Right lobe of liver (tissue), 6 donors: Measurements from ENCODE around the gene CES2. TPM values are rescaled to one million over a fixed set of nuclear protein-coding genes. Genes with fewer than 3 reads are reported as not detected.
A peak's percentile ranks its signal among the peaks of the same experiment; 100 is the strongest.

Experiments used
- ATAC-seq, 4 donors: fragments of 200-7000 bp; cut with Tn5 transposase; one replicate each; pipeline ENCODE4 v1.9.1; 2020; ENCODE audit warnings: mild to moderate bottlenecking in 4 of 4, moderate library complexity in 4 of 4
- DNase-seq, 3 donors: peaks; one replicate each; pipeline ENCODE4 v3.0.0-alpha.2; 2020
- H3K27ac ChIP-seq, 3 donors: fragments of 200-600 bp; one replicate each; pipeline ENCODE4 v1.8.0; 2022
- H3K27me3 ChIP-seq, 2 donors: fragments of 200-600 bp; one replicate each; pipeline ENCODE4 v1.8.0; 2022
- H3K36me3 ChIP-seq, 4 donors: fragments of 200-600 bp; sonication (generic) in 1 of 4; one replicate each; pipeline versions ENCODE4 v1.5.1 to v1.8.0; 2017 to 2022; ENCODE audit warnings: control low read depth in 1 of 4
- H3K4me1 ChIP-seq, 4 donors: fragments of 200-600 bp; sonication (generic) in 1 of 4; one replicate each; pipeline versions ENCODE4 v1.5.1 to v1.8.0; 2017 to 2022; ENCODE audit warnings: control low read depth in 1 of 4
- H3K4me3 ChIP-seq, 3 donors: fragments of 200-600 bp; one replicate each; pipeline ENCODE4 v1.8.0; 2022
- H3K9me3 ChIP-seq, 4 donors: fragments of 200-600 bp; sonication (generic) in 1 of 4; one replicate each; pipeline versions ENCODE4 v1.5.1 to v1.8.0; 2017 to 2022; ENCODE audit warnings: control low read depth in 1 of 4
- POLR2A ChIP-seq: fragments of 450-650 bp; IDR thresholded peaks from one replicate; pipeline ENCODE4 v1.6.1; 2017; ENCODE audit warnings: antibody characterized with exemption, mild to moderate bottlenecking
- WGBS: methylation state at CpG from one replicate; pipeline ENCODE4 v1.1.6; 2018; ENCODE audit warnings: low coverage, low lambda C conversion rate; ENCODE audit not compliant: insufficient coverage; ENCODE audit errors: missing lambda C conversion rate; 5-methylcytosine and 5-hydroxymethylcytosine counted together
- intact Hi-C, 2 donors: fragments of 100-400 bp; cut with DNase I; formaldehyde crosslinking; loops; one replicate each; pipeline versions ENCODE4 v1.11.2 to v1.14.1; 2022
- long read RNA-seq: library from polyadenylated mRNA; unstranded; transcript quantifications from one replicate; pipeline ENCODE4 v2.0.0, GENCODE V29; 2019
- total RNA-seq, 6 experiments: library from RNA; depleted of rRNA in 2 of 6; stranded (reverse); fragments of >200 nt in 2 of 6; fragmentation: NEBNext Ultra II Directional in 3 of 6; extraction: Animal tissue kit (Norgen Biotek cat#: 25700) in 3 of 6; gene quantifications; one replicate each; pipeline versions ENCODE4 v1.1.0 to v1.2.4, GENCODE V29; 2016 to 2023
- TF ChIP-seq, protein P1 (sequence below), 4 donors: fragments of 200-600 bp in 3 of 4; fragments of 450-650 bp in 1 of 4; IDR thresholded peaks; one replicate each; pipeline versions ENCODE4 v1.5.1 to v1.8.0; 2016 to 2022; ENCODE audit warnings: antibody characterized with exemption in 4 of 4, mild to moderate bottlenecking in 2 of 4
- donor health status: DM: no; HTN: yes; CAD: no.
- donor health status: DM: no; HTN: no; CAD: no.
- donor health status: DM: no; HTN: no; CAD: no.
- donor health status: DM: no; HTN: yes; CAD: no.
- donor health status: DM: no; HTN: yes; CAD: no.

CES2 gene, protein sequence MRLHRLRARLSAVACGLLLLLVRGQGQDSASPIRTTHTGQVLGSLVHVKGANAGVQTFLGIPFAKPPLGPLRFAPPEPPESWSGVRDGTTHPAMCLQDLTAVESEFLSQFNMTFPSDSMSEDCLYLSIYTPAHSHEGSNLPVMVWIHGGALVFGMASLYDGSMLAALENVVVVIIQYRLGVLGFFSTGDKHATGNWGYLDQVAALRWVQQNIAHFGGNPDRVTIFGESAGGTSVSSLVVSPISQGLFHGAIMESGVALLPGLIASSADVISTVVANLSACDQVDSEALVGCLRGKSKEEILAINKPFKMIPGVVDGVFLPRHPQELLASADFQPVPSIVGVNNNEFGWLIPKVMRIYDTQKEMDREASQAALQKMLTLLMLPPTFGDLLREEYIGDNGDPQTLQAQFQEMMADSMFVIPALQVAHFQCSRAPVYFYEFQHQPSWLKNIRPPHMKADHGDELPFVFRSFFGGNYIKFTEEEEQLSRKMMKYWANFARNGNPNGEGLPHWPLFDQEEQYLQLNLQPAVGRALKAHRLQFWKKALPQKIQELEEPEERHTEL
- total RNA-seq, result 100 to 1,000 TPM; 226 to 357 (median 263) TPM
- long read RNA-seq, transcript CES2-201 (12 exons, 3,927 nt), result major isoform, 124 of 151 reads
- long read RNA-seq, partial matches to known transcripts, result 18 of 151 reads
- long read RNA-seq, other reads (novel, unspliced or antisense), result 7 of 151 reads

DNA sequence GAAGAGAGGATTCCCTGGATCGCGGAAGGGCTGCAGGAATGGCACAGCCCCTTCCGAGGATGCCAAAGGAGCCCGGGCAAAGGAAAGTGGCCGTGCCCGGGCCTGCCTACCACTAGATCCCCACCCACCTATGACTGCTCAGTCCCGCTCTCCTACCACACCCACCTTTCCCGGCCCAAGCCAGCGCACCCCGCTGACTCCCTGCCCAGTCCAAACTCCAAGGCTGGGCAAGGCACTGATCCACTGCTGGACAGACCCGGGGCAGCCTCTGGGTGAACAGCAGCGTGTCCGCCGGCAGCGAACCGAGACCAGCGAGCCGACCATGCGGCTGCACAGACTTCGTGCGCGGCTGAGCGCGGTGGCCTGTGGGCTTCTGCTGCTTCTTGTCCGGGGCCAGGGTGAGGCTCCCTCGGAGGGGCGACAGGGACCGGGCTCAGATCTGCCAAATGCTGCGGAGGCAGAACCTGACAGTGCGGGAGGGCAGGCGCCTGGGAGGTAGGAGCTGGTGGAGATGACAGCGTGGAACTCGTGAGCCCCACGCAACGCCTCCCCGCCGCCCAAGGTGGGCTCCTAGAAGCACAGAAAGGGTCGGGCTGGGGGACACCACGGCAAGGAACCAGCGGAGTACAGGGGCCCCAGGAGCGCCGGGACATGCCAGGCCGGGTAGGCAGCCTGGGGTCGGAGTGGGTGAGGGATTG lies at the start of gene CES2:
TSS of gene CES2 (plus strand) at position 203 of the 698 bp plus-strand sequence. CDS start at position 323, 120 bp downstream.
- H3K27ac ChIP-seq, result peak within 1 kb of the TSS; percentile 95 to 99 (median 96)
- WGBS, result 25% methylated on average over 15 of the region's 44 CpGs
- peaks cover 0 to 44% (median 21%) of the 10 kb centered on the region in 4 donors for H3K4me1 ChIP-seq
- intact Hi-C loops, result no loop called here
- DNase-seq (peak; percentile 90 to 97 (median 95)), ATAC-seq (peak; percentile 73 to 86 (median 80))
- H3K27me3 ChIP-seq, result no peaks in the 10 kb centered on the region
- peaks cover 4 to 26% (median 14%) of the 10 kb centered on the region in 4 donors for H3K36me3 ChIP-seq
- peak within 1 kb of the TSS; percentile 94 to 100 (median 98) for H3K4me3 ChIP-seq
- no peaks in the 10 kb centered on the region for H3K9me3 ChIP-seq
- TF ChIP-seq, protein P1, sequence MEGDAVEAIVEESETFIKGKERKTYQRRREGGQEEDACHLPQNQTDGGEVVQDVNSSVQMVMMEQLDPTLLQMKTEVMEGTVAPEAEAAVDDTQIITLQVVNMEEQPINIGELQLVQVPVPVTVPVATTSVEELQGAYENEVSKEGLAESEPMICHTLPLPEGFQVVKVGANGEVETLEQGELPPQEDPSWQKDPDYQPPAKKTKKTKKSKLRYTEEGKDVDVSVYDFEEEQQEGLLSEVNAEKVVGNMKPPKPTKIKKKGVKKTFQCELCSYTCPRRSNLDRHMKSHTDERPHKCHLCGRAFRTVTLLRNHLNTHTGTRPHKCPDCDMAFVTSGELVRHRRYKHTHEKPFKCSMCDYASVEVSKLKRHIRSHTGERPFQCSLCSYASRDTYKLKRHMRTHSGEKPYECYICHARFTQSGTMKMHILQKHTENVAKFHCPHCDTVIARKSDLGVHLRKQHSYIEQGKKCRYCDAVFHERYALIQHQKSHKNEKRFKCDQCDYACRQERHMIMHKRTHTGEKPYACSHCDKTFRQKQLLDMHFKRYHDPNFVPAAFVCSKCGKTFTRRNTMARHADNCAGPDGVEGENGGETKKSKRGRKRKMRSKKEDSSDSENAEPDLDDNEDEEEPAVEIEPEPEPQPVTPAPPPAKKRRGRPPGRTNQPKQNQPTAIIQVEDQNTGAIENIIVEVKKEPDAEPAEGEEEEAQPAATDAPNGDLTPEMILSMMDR (IDR thresholded peaks at IDR 0.05), result no peak
- peak; percentile 94 for TF ChIP-seq POLR2A

DNA sequence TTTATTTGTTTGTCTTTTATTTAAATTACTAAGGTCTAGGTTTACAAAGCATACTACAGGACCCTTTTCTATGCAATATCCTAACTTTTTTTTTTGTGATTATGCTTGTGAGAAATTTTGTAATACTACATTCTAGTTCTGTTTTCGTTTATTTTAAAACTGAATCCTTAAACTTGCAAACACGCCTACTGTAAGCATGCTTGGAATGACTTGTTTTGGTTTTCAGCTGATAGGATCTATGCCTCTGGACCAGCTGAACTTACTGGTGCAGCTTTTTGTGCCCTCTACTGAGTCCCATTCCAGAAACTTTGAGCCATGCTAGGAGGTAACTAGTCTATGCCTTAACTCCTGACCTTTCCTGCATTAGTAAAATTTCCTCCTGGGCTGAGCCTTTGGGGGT lies 49.0 kb upstream of the CES2 start:
- Histone ChIP-seq H3K27ac (no peak overlapping the region), H3K27me3 (no peaks in the 10 kb centered on the region), H3K9me3 (no peaks in the 10 kb centered on the region), H3K4me1 (peaks cover 0 to 14% (median 0%) of the 10 kb centered on the region in 4 donors), H3K36me3 (peaks cover 0 to 28% (median 2%) of the 10 kb centered on the region in 4 donors), H3K4me3 (no peak overlapping the region)
- 69% methylated on average over 2 of the region's 2 CpGs for WGBS
- TF ChIP-seq POLR2A, result no peak
- TF ChIP-seq, protein P1 (IDR thresholded peaks at IDR 0.05), result no peak
- intact Hi-C loops, result no loop called here
- DNase-seq (no peak), ATAC-seq (no peak)

DNA sequence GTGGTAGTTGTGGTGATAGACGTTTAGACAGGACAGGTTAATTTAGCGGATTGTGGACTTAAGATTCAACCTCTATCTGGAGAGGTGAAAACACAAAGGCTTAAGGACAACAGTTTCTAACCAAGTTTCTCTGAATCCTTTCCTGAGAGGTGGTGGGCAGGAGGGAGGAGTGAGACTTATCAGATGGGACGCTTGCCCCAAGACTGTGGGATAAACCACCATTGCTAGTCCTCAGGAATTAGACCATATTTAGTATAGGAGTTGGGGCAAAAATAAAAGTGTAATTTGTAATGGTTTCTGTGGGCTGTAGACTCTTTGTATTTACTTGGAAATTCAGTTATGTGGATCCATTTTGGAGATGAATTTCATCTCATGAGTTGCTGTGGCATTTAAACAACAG lies 48.4 kb upstream of the CES2 start:
- TF ChIP-seq, protein P1 (IDR thresholded peaks at IDR 0.05), result no peak
- no peak for TF ChIP-seq POLR2A
- H3K36me3 ChIP-seq, result peaks cover 0 to 28% (median 2%) of the 10 kb centered on the region in 4 donors
- intact Hi-C loops, result no loop called here
- ATAC-seq, result no peak
- no peaks in the 10 kb centered on the region for H3K27me3 ChIP-seq
- H3K27ac ChIP-seq, result no peak overlapping the region
- peaks cover 0 to 10% (median 0%) of the 10 kb centered on the region in 4 donors for H3K4me1 ChIP-seq
- H3K9me3 ChIP-seq, result no peaks in the 10 kb centered on the region
- DNase-seq, result no peak
- WGBS, result 71% methylated on average over 3 of the region's 3 CpGs
- H3K4me3 ChIP-seq, result no peak overlapping the region
